SJSA1 (cell line): ENCODE measurements around the gene HS6ST3. TPM values are rescaled to one million over a fixed set of nuclear protein-coding genes. Genes with fewer than 3 reads are reported as not detected.

Experiments used
- DNase-seq, 2 experiments: peaks; one replicate each; pipeline ENCODE4 v3.0.0-alpha.2; 2015 to 2020; ENCODE audit warnings: low spot score in 2 of 2, low read depth in 1 of 2
- H3K27ac ChIP-seq: fragments of 250-450 bp; sonication (Bioruptor Pico); 2 replicates; pipeline ENCODE4 v1.5.1; 2020; ENCODE audit warnings: mild to moderate bottlenecking, moderate library complexity
- H3K27me3 ChIP-seq: fragments of 250-450 bp; sonication (Bioruptor Pico); replicated peaks from 2 replicates; pipeline ENCODE4 v1.5.1; 2020; ENCODE audit warnings: mild to moderate bottlenecking, moderate library complexity
- H3K36me3 ChIP-seq: fragments of 250-450 bp; sonication (Bioruptor Pico); 2 replicates; pipeline ENCODE4 v1.5.1; 2020; ENCODE audit warnings: mild to moderate bottlenecking
- H3K4me1 ChIP-seq: fragments of 250-450 bp; sonication (Bioruptor Pico); replicated peaks from 2 replicates; pipeline ENCODE4 v1.6.1; 2021; ENCODE audit warnings: mild to moderate bottlenecking
- H3K4me3 ChIP-seq: fragments of 250-450 bp; sonication (Bioruptor Pico); 2 replicates; pipeline ENCODE4 v1.5.1; 2020; ENCODE audit warnings: mild to moderate bottlenecking
- H3K9me3 ChIP-seq: fragments of 250-450 bp; sonication (Bioruptor Pico); replicated peaks from 2 replicates; pipeline ENCODE4 v1.5.1; 2020; ENCODE audit warnings: mild to moderate bottlenecking
- total RNA-seq: library from RNA; depleted of rRNA; stranded (reverse); fragments of >200 nt; shearing (Covaris generic); gene quantifications from 2 replicates; pipeline ENCODE4 v1.2.3, GENCODE V29; 2014

Gene HS6ST3
- total RNA-seq, 1 experiment from 2014 or later, result 0.03 TPM

- H3K27ac ChIP-seq, result no peak overlapping the region
- DNase-seq, result no peak
- no peaks in the 10 kb centered on the region for H3K4me1 ChIP-seq
- H3K27me3 ChIP-seq, result peaks cover 57% of the 10 kb centered on the region
- no peak overlapping the region for H3K4me3 ChIP-seq
- H3K36me3 ChIP-seq, result no peaks in the 10 kb centered on the region
- H3K9me3 ChIP-seq, result no peaks in the 10 kb centered on the region
Measured at GRCh38 chr13:96417939-96418685, 328.2 kb downstream of the HS6ST3 start.

- Histone ChIP-seq H3K4me1 (no peaks in the 10 kb centered on the region), H3K9me3 (no peaks in the 10 kb centered on the region), H3K27ac (no peak overlapping the region), H3K36me3 (no peaks in the 10 kb centered on the region), H3K4me3 (no peak overlapping the region), H3K27me3 (peaks cover 47% of the 10 kb centered on the region)
- DNase-seq, result no peak
Measured at GRCh38 chr13:96421314-96421713, 331.4 kb downstream of the HS6ST3 start.

- no peak overlapping the region for H3K27ac ChIP-seq
- no peaks in the 10 kb centered on the region for H3K36me3 ChIP-seq
- H3K4me1 ChIP-seq, result no peaks in the 10 kb centered on the region
- peaks cover 45% of the 10 kb centered on the region for H3K27me3 ChIP-seq
- no peak overlapping the region for H3K4me3 ChIP-seq
- no peaks in the 10 kb centered on the region for H3K9me3 ChIP-seq
- DNase-seq, result no peak
Measured at GRCh38 chr13:96422002-96422401, 332.1 kb downstream of the HS6ST3 start.

- H3K4me3 ChIP-seq, result no peak overlapping the region
- H3K27ac ChIP-seq, result no peak overlapping the region
- no peak for DNase-seq
- H3K27me3 ChIP-seq, result peaks cover 37% of the 10 kb centered on the region
- no peaks in the 10 kb centered on the region for H3K4me1 ChIP-seq
- no peaks in the 10 kb centered on the region for H3K36me3 ChIP-seq
- H3K9me3 ChIP-seq, result no peaks in the 10 kb centered on the region
Measured at GRCh38 chr13:96426167-96426566, 336.3 kb downstream of the HS6ST3 start.

GRCh38 chr13:96428911-96429310, 339.0 kb downstream of the HS6ST3 start:
- Histone ChIP-seq H3K9me3 (no peaks in the 10 kb centered on the region), H3K27me3 (peaks cover 49% of the 10 kb centered on the region), H3K36me3 (no peaks in the 10 kb centered on the region), H3K27ac (no peak overlapping the region), H3K4me3 (no peak overlapping the region), H3K4me1 (no peaks in the 10 kb centered on the region)
- DNase-seq, result no peak

- no peaks in the 10 kb centered on the region for H3K4me1 ChIP-seq
- no peak for DNase-seq
- H3K36me3 ChIP-seq, result no peaks in the 10 kb centered on the region
- H3K27me3 ChIP-seq, result peaks cover 44% of the 10 kb centered on the region
- no peak overlapping the region for H3K4me3 ChIP-seq
- H3K9me3 ChIP-seq, result no peaks in the 10 kb centered on the region
- no peak overlapping the region for H3K27ac ChIP-seq
Measured at GRCh38 chr13:96431044-96431581, 341.2 kb downstream of the HS6ST3 start.

- Histone ChIP-seq H3K4me3 (no peak overlapping the region), H3K9me3 (no peaks in the 10 kb centered on the region), H3K4me1 (no peaks in the 10 kb centered on the region), H3K27ac (no peak overlapping the region), H3K36me3 (no peaks in the 10 kb centered on the region), H3K27me3 (peaks cover 74% of the 10 kb centered on the region)
- DNase-seq, result no peak
Measured at GRCh38 chr13:96444676-96445075, 354.8 kb downstream of the HS6ST3 start.

- no peak for DNase-seq
- Histone ChIP-seq H3K27me3 (peaks cover 79% of the 10 kb centered on the region), H3K4me1 (no peaks in the 10 kb centered on the region), H3K4me3 (no peak overlapping the region), H3K36me3 (no peaks in the 10 kb centered on the region), H3K27ac (no peak overlapping the region), H3K9me3 (no peaks in the 10 kb centered on the region)
Measured at GRCh38 chr13:96449920-96450319, 360.0 kb downstream of the HS6ST3 start.

GRCh38 chr13:96450326-96451020, 360.6 kb downstream of the HS6ST3 start:
- no peaks in the 10 kb centered on the region for H3K9me3 ChIP-seq

GRCh38 chr13:96454466-96454865, 364.6 kb downstream of the HS6ST3 start:
- Histone ChIP-seq H3K4me3 (no peak overlapping the region), H3K27ac (no peak overlapping the region), H3K4me1 (no peaks in the 10 kb centered on the region), H3K36me3 (no peaks in the 10 kb centered on the region), H3K9me3 (no peaks in the 10 kb centered on the region), H3K27me3 (peaks cover 45% of the 10 kb centered on the region)
- no peak for DNase-seq

More at GRCh38 chr13:96450326-96451020, 360.6 kb downstream of the HS6ST3 start:
- Histone ChIP-seq H3K4me1 (no peaks in the 10 kb centered on the region), H3K4me3 (no peak overlapping the region), H3K27me3 (peaks cover 74% of the 10 kb centered on the region), H3K27ac (no peak overlapping the region), H3K36me3 (no peaks in the 10 kb centered on the region)
- no peak for DNase-seq

GRCh38 chr13:96460609-96461008, 370.7 kb downstream of the HS6ST3 start:
- no peaks in the 10 kb centered on the region for H3K36me3 ChIP-seq
- H3K27me3 ChIP-seq, result peaks cover 23% of the 10 kb centered on the region
- no peaks in the 10 kb centered on the region for H3K9me3 ChIP-seq
- no peaks in the 10 kb centered on the region for H3K4me1 ChIP-seq
- H3K27ac ChIP-seq, result no peak overlapping the region
- no peak overlapping the region for H3K4me3 ChIP-seq
- no peak for DNase-seq

- no peak for DNase-seq
Measured at GRCh38 chr13:96473526-96474180, 383.7 kb downstream of the HS6ST3 start.

GRCh38 chr13:96474181-96474557, 384.3 kb downstream of the HS6ST3 start:
- H3K36me3 ChIP-seq, result no peaks in the 10 kb centered on the region
- H3K27ac ChIP-seq, result no peak overlapping the region
- H3K9me3 ChIP-seq, result no peaks in the 10 kb centered on the region
- H3K4me1 ChIP-seq, result no peaks in the 10 kb centered on the region
- H3K27me3 ChIP-seq, result peaks cover 77% of the 10 kb centered on the region
- DNase-seq, result no peak
- H3K4me3 ChIP-seq, result no peak overlapping the region

More at GRCh38 chr13:96473526-96474180, 383.7 kb downstream of the HS6ST3 start:
- Histone ChIP-seq H3K4me1 (no peaks in the 10 kb centered on the region), H3K27me3 (peaks cover 77% of the 10 kb centered on the region), H3K9me3 (no peaks in the 10 kb centered on the region), H3K27ac (no peak overlapping the region), H3K4me3 (no peak overlapping the region), H3K36me3 (no peaks in the 10 kb centered on the region)

- peaks cover 82% of the 10 kb centered on the region for H3K27me3 ChIP-seq
- no peak for DNase-seq
- no peak overlapping the region for H3K4me3 ChIP-seq
- H3K9me3 ChIP-seq, result no peaks in the 10 kb centered on the region
- H3K36me3 ChIP-seq, result no peaks in the 10 kb centered on the region
- H3K4me1 ChIP-seq, result no peaks in the 10 kb centered on the region
- H3K27ac ChIP-seq, result no peak overlapping the region
Measured at GRCh38 chr13:96475103-96475502, 385.2 kb downstream of the HS6ST3 start.
